HG03064 (cell line): ENCODE measurements around the gene MTIF2.
"Not testable (repeated sequence)": the region's sequence is repeated elsewhere in the genome, so short reads cannot be mapped to it uniquely, and the experiment has no call there.

Experiments
- ATAC-seq: cut with Tn5 transposase; IDR thresholded peaks from one replicate; pipeline ENCODE4 v1.9.1; 2021; ENCODE audit warnings: low read depth; ENCODE audit not compliant: unreplicated experiment

MTIF2 gene

GRCh38 chr2:55268907-55269644, at the start of gene MTIF2:
Gene MTIF2, minus strand, starts transcription at chr2:55269231. Its CDS starts 5,373 bp downstream, at chr2:55263858.
- peak; percentile 95 for ATAC-seq

- no peak for ATAC-seq
Observed at GRCh38 chr2:55314985-55315384, 46.0 kb upstream of the MTIF2 start.

- ATAC-seq = peak; percentile 94
Observed at GRCh38 chr2:55311444-55311870, 42.4 kb upstream of the MTIF2 start.

- ATAC-seq = no peak
Observed at GRCh38 chr2:55309446-55309845, 40.4 kb upstream of the MTIF2 start.

GRCh38 chr2:55302241-55302640, 33.2 kb upstream of the MTIF2 start:
- ATAC-seq = peak; percentile 85

- ATAC-seq = no peak
Observed at GRCh38 chr2:55301277-55301676, 32.2 kb upstream of the MTIF2 start.

- ATAC-seq = no peak
Observed at GRCh38 chr2:55296393-55296792, 27.4 kb upstream of the MTIF2 start.

- ATAC-seq = no peak
Observed at GRCh38 chr2:55283083-55283482, 14.1 kb upstream of the MTIF2 start.

- peak; percentile 93 for ATAC-seq
Observed at GRCh38 chr2:55282110-55282917, 13.3 kb upstream of the MTIF2 start.

GRCh38 chr2:55280851-55281546, 12.0 kb upstream of the MTIF2 start:
- not testable (repeated sequence) for ATAC-seq

- not testable (repeated sequence) for ATAC-seq
Observed at GRCh38 chr2:55279859-55280424, 10.9 kb upstream of the MTIF2 start.

- not testable (repeated sequence) for ATAC-seq
Observed at GRCh38 chr2:55279214-55279835, 10.3 kb upstream of the MTIF2 start.

- no peak for ATAC-seq
Observed at GRCh38 chr2:55277310-55277709, 8.3 kb upstream of the MTIF2 start.

- ATAC-seq = not testable (repeated sequence)
Observed at GRCh38 chr2:55274346-55274745, 5.3 kb upstream of the MTIF2 start.

- no peak for ATAC-seq
Observed at GRCh38 chr2:55269645-55269990, 587 bp upstream of the MTIF2 start.

- ATAC-seq = no peak
Observed at GRCh38 chr2:55268288-55268906, 634 bp downstream of the MTIF2 start.

GRCh38 chr2:55259586-55259985, 9.4 kb downstream of the MTIF2 start:
- ATAC-seq = not testable (repeated sequence)

GRCh38 chr2:55252832-55253231, 16.2 kb downstream of the MTIF2 start:
- no peak for ATAC-seq

- ATAC-seq = no peak
Observed at GRCh38 chr2:55247025-55247424, 22.0 kb downstream of the MTIF2 start.

GRCh38 chr2:55245411-55245810, 23.6 kb downstream of the MTIF2 start:
- ATAC-seq = no peak
